ENCODE measurements around the gene EPB41L3. TPM values are rescaled to one million over a fixed set of nuclear protein-coding genes. Genes with fewer than 3 reads are reported as not detected.

The EPB41L3 gene
- polyA plus RNA-seq, 3 donors: 25.2 to 56.6 (median 51.3) TPM

GRCh38 chr18:5380586-5380985 lies 163.2 kb downstream of the EPB41L3 start:
- no peak overlapping the region for H3K27ac ChIP-seq (ENCODE audit: low read depth in 1 of 2, low read length in 2 of 2)
- H3K9ac ChIP-seq (ENCODE audit: insufficient read depth, low read length, poor library complexity, severe bottlenecking): no peak overlapping the region
- no peaks in the 10 kb centered on the region for H4K20me1 ChIP-seq (ENCODE audit: insufficient read depth, low read length)
- H3K27me3 Mint-ChIP-seq (ENCODE audit: low read depth in 3 of 3): peaks cover 4 to 5% (median 4%) of the 10 kb centered on the region in 3 donors
- peaks cover 0 to 2% (median 0%) of the 10 kb centered on the region in 7 donors for H3K9me3 Mint-ChIP-seq
- H3K9me3 ChIP-seq (replicated peaks in 1 of 2; ENCODE audit: control insufficient read depth in 1 of 2, insufficient read depth in 1 of 2, low read length in 2 of 2): no peaks in the 10 kb centered on the region
- H3K36me3 Mint-ChIP-seq: no peaks in the 10 kb centered on the region
- no peak overlapping the region for H3K4me2 ChIP-seq (replicated peaks; ENCODE audit: extremely low read depth, low read length, poor library complexity, severe bottlenecking)
- TF ChIP-seq, protein P1, sequence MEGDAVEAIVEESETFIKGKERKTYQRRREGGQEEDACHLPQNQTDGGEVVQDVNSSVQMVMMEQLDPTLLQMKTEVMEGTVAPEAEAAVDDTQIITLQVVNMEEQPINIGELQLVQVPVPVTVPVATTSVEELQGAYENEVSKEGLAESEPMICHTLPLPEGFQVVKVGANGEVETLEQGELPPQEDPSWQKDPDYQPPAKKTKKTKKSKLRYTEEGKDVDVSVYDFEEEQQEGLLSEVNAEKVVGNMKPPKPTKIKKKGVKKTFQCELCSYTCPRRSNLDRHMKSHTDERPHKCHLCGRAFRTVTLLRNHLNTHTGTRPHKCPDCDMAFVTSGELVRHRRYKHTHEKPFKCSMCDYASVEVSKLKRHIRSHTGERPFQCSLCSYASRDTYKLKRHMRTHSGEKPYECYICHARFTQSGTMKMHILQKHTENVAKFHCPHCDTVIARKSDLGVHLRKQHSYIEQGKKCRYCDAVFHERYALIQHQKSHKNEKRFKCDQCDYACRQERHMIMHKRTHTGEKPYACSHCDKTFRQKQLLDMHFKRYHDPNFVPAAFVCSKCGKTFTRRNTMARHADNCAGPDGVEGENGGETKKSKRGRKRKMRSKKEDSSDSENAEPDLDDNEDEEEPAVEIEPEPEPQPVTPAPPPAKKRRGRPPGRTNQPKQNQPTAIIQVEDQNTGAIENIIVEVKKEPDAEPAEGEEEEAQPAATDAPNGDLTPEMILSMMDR (IDR thresholded peaks at IDR 0.05): no peak
- no peaks in the 10 kb centered on the region for H3K27me3 ChIP-seq (ENCODE audit: control insufficient read depth in 2 of 2, insufficient read depth in 2 of 2, low read length in 2 of 2)
- no peaks in the 10 kb centered on the region for H3K4me1 Mint-ChIP-seq
- H3K4me3 ChIP-seq (replicated peaks in 1 of 3; ENCODE audit: low read depth in 2 of 3, low read length in 3 of 3): no peak overlapping the region
- no peaks in the 10 kb centered on the region for H3K4me1 ChIP-seq (ENCODE audit: control insufficient read depth in 1 of 2, insufficient read depth in 2 of 2, low read length in 2 of 2)
- no peak for DNase-seq
- intact Hi-C loops (cut with micrococcal nuclease): no loop called here
- no peaks in the 10 kb centered on the region for H3K36me3 ChIP-seq (replicated peaks in 1 of 2; ENCODE audit: control insufficient read depth in 1 of 2, insufficient read depth in 2 of 2, low read length in 2 of 2)
- no peaks in the 10 kb centered on the region for H3K79me2 ChIP-seq (ENCODE audit: insufficient read depth, low read length)
- peak overlapping the region in 1 of 2 donors; percentile 23 for H3K4me3 Mint-ChIP-seq
- 92% methylated on average over 2 of the region's 2 CpGs for WGBS (ENCODE audit: insufficient coverage)
- no peak overlapping the region for H2AFZ ChIP-seq (ENCODE audit: insufficient read depth, low read depth, low read length, poor library complexity, severe bottlenecking)
- H3K27ac Mint-ChIP-seq: peak overlapping the region in 1 of 7 donors; percentile 30

GRCh38 chr18:5376986-5377385 lies 166.8 kb downstream of the EPB41L3 start:
- H3K79me2 ChIP-seq (ENCODE audit: insufficient read depth, low read length): no peaks in the 10 kb centered on the region
- DNase-seq: no peak
- no peaks in the 10 kb centered on the region for H4K20me1 ChIP-seq (ENCODE audit: insufficient read depth, low read length)
- Mint-ChIP-seq H3K4me1 (no peaks in the 10 kb centered on the region), H3K27ac (no peak overlapping the region), H3K27me3 (ENCODE audit: low read depth in 3 of 3) (peaks cover 4 to 5% (median 5%) of the 10 kb centered on the region in 3 donors), H3K36me3 (no peaks in the 10 kb centered on the region), H3K4me3 (no peak overlapping the region), H3K9me3 (peaks cover 0 to 2% (median 0%) of the 10 kb centered on the region in 7 donors)
- no peak overlapping the region for H3K27ac ChIP-seq (ENCODE audit: low read depth in 1 of 2, low read length in 2 of 2)
- H3K4me2 ChIP-seq (replicated peaks; ENCODE audit: extremely low read depth, low read length, poor library complexity, severe bottlenecking): no peak overlapping the region
- intact Hi-C loops (cut with micrococcal nuclease): no loop called here
- TF ChIP-seq, protein P1 (IDR thresholded peaks at IDR 0.05): no peak
- no peaks in the 10 kb centered on the region for H3K36me3 ChIP-seq (replicated peaks in 1 of 2; ENCODE audit: control insufficient read depth in 1 of 2, insufficient read depth in 2 of 2, low read length in 2 of 2)
- no peaks in the 10 kb centered on the region for H3K9me3 ChIP-seq (replicated peaks in 1 of 2; ENCODE audit: control insufficient read depth in 1 of 2, insufficient read depth in 1 of 2, low read length in 2 of 2)
- no peak overlapping the region for H3K9ac ChIP-seq (ENCODE audit: insufficient read depth, low read length, poor library complexity, severe bottlenecking)
- H2AFZ ChIP-seq (ENCODE audit: insufficient read depth, low read depth, low read length, poor library complexity, severe bottlenecking): no peak overlapping the region
- H3K4me3 ChIP-seq (replicated peaks in 1 of 3; ENCODE audit: low read depth in 2 of 3, low read length in 3 of 3): no peak overlapping the region
- 92% methylated on average over 2 of the region's 4 CpGs for whole genome bisulfite sequencing (ENCODE audit: insufficient coverage)
- no peaks in the 10 kb centered on the region for H3K4me1 ChIP-seq (ENCODE audit: control insufficient read depth in 1 of 2, insufficient read depth in 2 of 2, low read length in 2 of 2)
- no peaks in the 10 kb centered on the region for H3K27me3 ChIP-seq (ENCODE audit: control insufficient read depth in 2 of 2, insufficient read depth in 2 of 2, low read length in 2 of 2)
